ENCODE results near the gene HLCS. TPM values are rescaled to one million over a fixed set of nuclear protein-coding genes. Genes with fewer than 3 reads are reported as not detected.
A peak's percentile ranks its signal among the peaks of the same experiment; 100 is the strongest.

Gene HLCS
- total and polyA plus RNA-seq, 2 of the 4 experiments (the other 2 are of a cell fraction): 10.6 to 21.0 TPM

DNA sequence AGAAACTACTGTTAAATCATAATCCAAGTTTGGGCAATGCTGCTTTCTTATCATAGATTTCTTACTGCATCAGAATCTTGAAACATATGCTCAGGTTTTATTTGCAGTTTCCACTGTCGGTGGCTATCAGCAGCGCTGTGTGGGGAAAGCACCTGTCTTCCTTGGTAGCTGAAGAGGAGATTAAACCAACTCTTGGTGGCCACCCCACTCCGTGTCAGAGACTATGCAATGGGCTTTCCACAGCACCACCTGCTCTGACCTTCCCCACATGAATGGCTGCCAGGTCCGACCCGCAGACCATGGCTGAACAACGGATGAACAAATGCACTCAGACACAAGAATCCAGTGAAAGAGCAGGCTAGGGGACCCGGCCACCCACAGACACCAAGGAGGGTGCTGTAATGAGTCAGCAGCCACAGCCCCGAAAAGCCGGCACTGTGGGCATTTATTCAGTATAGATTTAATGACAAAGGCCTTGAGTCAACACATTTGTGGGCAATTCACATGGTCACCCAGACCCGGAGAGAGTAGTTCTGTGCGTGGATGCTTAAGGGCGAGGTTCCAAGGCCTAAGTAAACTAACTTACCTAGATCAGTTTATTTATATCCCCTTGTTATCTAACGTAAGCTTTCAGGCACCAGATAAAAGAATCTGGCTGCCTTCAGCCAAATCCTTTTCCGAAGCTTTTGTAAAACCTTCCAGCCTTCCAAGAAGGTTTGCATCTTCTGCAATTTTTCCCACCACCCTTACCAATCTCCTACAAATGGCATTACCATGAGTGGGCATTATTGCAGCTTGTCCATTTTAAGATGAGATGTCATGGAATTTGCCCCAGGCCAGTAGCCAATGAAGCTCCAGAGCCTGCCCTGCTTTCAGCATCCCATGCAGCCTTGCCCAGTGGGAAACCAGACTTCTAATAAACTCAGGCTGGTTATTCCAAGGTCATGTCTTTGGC lies 82.7 kb downstream of the HLCS start:
- H4K20me1 ChIP-seq (ENCODE audit: insufficient read depth, low read length): no peaks in the 10 kb centered on the region
- intact Hi-C loops (cut with micrococcal nuclease): no loop called here
- no peak overlapping the region for H3K56ac ChIP-seq (ENCODE audit: extremely low read depth, insufficient read depth, low read length)
- H3K4me2 ChIP-seq (ENCODE audit: low read depth, low read length): no peak overlapping the region
- H3K4me3 ChIP-seq (ENCODE audit: insufficient read depth, low read depth, low read length): no peak overlapping the region
- no peaks in the 10 kb centered on the region for H3K27me3 ChIP-seq (ENCODE audit: control insufficient read depth, insufficient read depth, low read length)
- 100% methylated on average over 1 of the region's 14 CpGs; no CpG with 5 or more reads in 1 of the 2 experiments for WGBS, 2 experiments (ENCODE audit: extremely low coverage in 2 of 2, insufficient read length in 1 of 2)
- no peak overlapping the region for H2AFZ ChIP-seq (replicated peaks; ENCODE audit: low read length, poor library complexity)
- no peak overlapping the region for H2BK20ac ChIP-seq (ENCODE audit: low read depth, low read length)
- peaks cover 3 to 20% of the 10 kb centered on the region in 2 experiments; a peak in 1 of 4 replicates for H3K79me1 ChIP-seq (ENCODE audit: low read depth in 1 of 2, low read length in 2 of 2)
- H2BK15ac ChIP-seq (ENCODE audit: low read depth, low read length): no peak overlapping the region
- H3K18ac ChIP-seq (ENCODE audit: low read depth, low read length): no peak overlapping the region
- H2AK5ac ChIP-seq (ENCODE audit: low read depth, low read length): no peak overlapping the region
- DNase-seq: peak; percentile 59
- no peak overlapping the region for H3K14ac ChIP-seq (replicated peaks; ENCODE audit: low read depth, low read length)
- H3K27ac ChIP-seq (ENCODE audit: insufficient read depth, low read length): no peak overlapping the region
- H3K9me3 ChIP-seq (ENCODE audit: control insufficient read depth, insufficient read depth, low read length): peaks cover 7% of the 10 kb centered on the region
- no peak overlapping the region for H3K9ac ChIP-seq (ENCODE audit: low read depth, low read length)
- H3K4ac ChIP-seq (ENCODE audit: low read depth, low read length): no peak overlapping the region
- H2BK5ac ChIP-seq (ENCODE audit: low read depth, low read length, poor library complexity, severe bottlenecking): no peak overlapping the region
- dilution Hi-C loops (cut with HindIII; ENCODE audit: low sequenced_read_pairs, unreplicated experiment): no loop called here
- H4K8ac ChIP-seq (ENCODE audit: low read depth in 2 of 2, low read length in 2 of 2): no peak overlapping the region
- no peak overlapping the region for H4K5ac ChIP-seq (ENCODE audit: low read depth, low read length)
- ChIA-PET POLR2A (ENCODE audit: unreplicated experiment) (no interaction called here), CTCF (no interaction called here)
- no peak overlapping the region for H2AK9ac ChIP-seq (replicated peaks; ENCODE audit: low read depth, low read length, poor library complexity)
- ATAC-seq (ENCODE audit: low read depth): no peak
- H3K4me1 ChIP-seq (ENCODE audit: control insufficient read depth, insufficient read depth, low read length): peaks cover 2% of the 10 kb centered on the region; the same call in 1 of the 2 replicates
- in situ Hi-C loops (cut with MboI; ENCODE audit: low sequenced_read_pairs): no loop called here
- H3K23ac ChIP-seq (ENCODE audit: low read depth, low read length): no peak overlapping the region
- peaks cover 5% of the 10 kb centered on the region; the same call in 1 of the 2 replicates for H3K9me1 ChIP-seq (ENCODE audit: insufficient read depth, low read length)
- no peaks in the 10 kb centered on the region; the same call in 1 of the 2 replicates for H3K36me3 ChIP-seq (ENCODE audit: control insufficient read depth, insufficient read depth, low read length)
- no peak overlapping the region for H4K91ac ChIP-seq (ENCODE audit: insufficient read depth, low read depth, low read length)
- BruUV-seq (replicated peaks): no TSS peak
- H2BK120ac ChIP-seq (ENCODE audit: low read depth, low read length): no peak overlapping the region
- 0 out of 2 replicates have a peak, but pooled peaks have one; percentile 3 for TF ChIP-seq FOS (IDR thresholded peaks at IDR 0.05; ENCODE audit: low read depth, low read length)
- TF ChIP-seq, protein P1, sequence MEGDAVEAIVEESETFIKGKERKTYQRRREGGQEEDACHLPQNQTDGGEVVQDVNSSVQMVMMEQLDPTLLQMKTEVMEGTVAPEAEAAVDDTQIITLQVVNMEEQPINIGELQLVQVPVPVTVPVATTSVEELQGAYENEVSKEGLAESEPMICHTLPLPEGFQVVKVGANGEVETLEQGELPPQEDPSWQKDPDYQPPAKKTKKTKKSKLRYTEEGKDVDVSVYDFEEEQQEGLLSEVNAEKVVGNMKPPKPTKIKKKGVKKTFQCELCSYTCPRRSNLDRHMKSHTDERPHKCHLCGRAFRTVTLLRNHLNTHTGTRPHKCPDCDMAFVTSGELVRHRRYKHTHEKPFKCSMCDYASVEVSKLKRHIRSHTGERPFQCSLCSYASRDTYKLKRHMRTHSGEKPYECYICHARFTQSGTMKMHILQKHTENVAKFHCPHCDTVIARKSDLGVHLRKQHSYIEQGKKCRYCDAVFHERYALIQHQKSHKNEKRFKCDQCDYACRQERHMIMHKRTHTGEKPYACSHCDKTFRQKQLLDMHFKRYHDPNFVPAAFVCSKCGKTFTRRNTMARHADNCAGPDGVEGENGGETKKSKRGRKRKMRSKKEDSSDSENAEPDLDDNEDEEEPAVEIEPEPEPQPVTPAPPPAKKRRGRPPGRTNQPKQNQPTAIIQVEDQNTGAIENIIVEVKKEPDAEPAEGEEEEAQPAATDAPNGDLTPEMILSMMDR (conservative IDR thresholded peaks at IDR 0.05; ENCODE audit: low read depth, low read length): no peak

Measured in IMR-90 (cell line).